Heart left ventricle (tissue), 16 donors: ENCODE results near the gene ANAPC13. TPM values are rescaled to one million over a fixed set of nuclear protein-coding genes. Genes with fewer than 3 reads are reported as not detected.
A peak's percentile ranks its signal among the peaks of the same experiment; 100 is the strongest.

Source experiments
- ATAC-seq, 4 donors: fragments of 200-7000 bp; cut with Tn5 transposase; one replicate each; pipeline ENCODE4 v1.9.1; 2020 to 2022; ENCODE audit warnings: moderate library complexity in 4 of 4, mild to moderate bottlenecking in 3 of 4, moderate number of reproducible peaks in 1 of 4
- DNase-seq, 5 donors: peaks; one replicate each; pipeline ENCODE4 v3.0.0-alpha.2; 2020
- H3K27ac ChIP-seq, 12 donors: fragments of 200-600 bp; sonication (generic) in 4 of 12; one replicate each; pipeline versions ENCODE4 v1.5.0 to v1.8.0; 2016 to 2022; ENCODE audit warnings: mild to moderate bottlenecking in 2 of 12
- H3K27me3 ChIP-seq, 9 donors: fragments of 200-600 bp; sonication (generic) in 2 of 9; one replicate each; pipeline versions ENCODE4 v1.5.1 to v1.8.0; 2016 to 2022; ENCODE audit warnings: mild to moderate bottlenecking in 3 of 9
- H3K36me3 ChIP-seq, 9 donors: fragments of 200-600 bp; sonication (generic) in 2 of 9; one replicate each; pipeline versions ENCODE4 v1.5.0 to v1.8.0; 2018 to 2022; ENCODE audit warnings: mild to moderate bottlenecking in 2 of 9
- H3K4me1 ChIP-seq, 12 donors: fragments of 200-600 bp; sonication (generic) in 4 of 12; one replicate each; pipeline versions ENCODE4 v1.5.0 to v1.8.0; 2016 to 2022; ENCODE audit warnings: mild to moderate bottlenecking in 3 of 12
- H3K4me3 ChIP-seq, 12 donors: fragments of 200-600 bp; sonication (generic) in 4 of 12; one replicate each; pipeline versions ENCODE4 v1.5.0 to v1.8.0; 2017 to 2022; ENCODE audit warnings: mild to moderate bottlenecking in 9 of 12, moderate library complexity in 4 of 12
- H3K9me3 ChIP-seq, 12 donors: fragments of 200-600 bp; sonication (generic) in 4 of 12; one replicate each; pipeline versions ENCODE4 v1.5.0 to v1.8.0; 2016 to 2022; ENCODE audit warnings: mild to moderate bottlenecking in 1 of 12
- CTCF ChIP-seq, 12 donors: fragments of 200-600 bp; sonication (generic) in 4 of 12; IDR thresholded peaks; one replicate each; pipeline versions ENCODE4 v1.5.0 to v1.8.0; 2018 to 2022; ENCODE audit warnings: antibody characterized with exemption in 12 of 12, mild to moderate bottlenecking in 5 of 12
- POLR2A ChIP-seq, 2 donors: fragments of 450-650 bp; IDR thresholded peaks; one replicate each; pipeline ENCODE4 v1.6.1; 2017; ENCODE audit warnings: antibody characterized with exemption in 2 of 2, mild to moderate bottlenecking in 2 of 2, moderate library complexity in 2 of 2
- WGBS, 4 donors: extraction: QIAGEN DNeasy Blood & Tissue Kit in 2 of 4; methylation state at CpG; one replicate each; pipeline versions ENCODE4 v1.1.5 to v1.1.7; 2013 to 2018; 5-methylcytosine and 5-hydroxymethylcytosine counted together
- intact Hi-C, 10 donors: fragments of 100-400 bp; cut with DNase I; formaldehyde crosslinking; loops; one replicate each; pipeline versions ENCODE4 v1.11.1 to v1.14.2; 2022
- polyA plus RNA-seq, 2 donors: library from polyadenylated mRNA; stranded (reverse); fragments of 200-250 nt; gene quantifications; one replicate each; pipeline ENCODE4 v1.2.3, GENCODE V29; 2013
- total RNA-seq, 9 donors: library from RNA; depleted of rRNA in 2 of 9; stranded (reverse); fragments of >200 nt in 2 of 9; fragmentation: NEBNext Ultra II Directional in 3 of 9; extraction: Animal tissue kit (Norgen Biotek cat#: 25700) in 3 of 9; gene quantifications; one replicate each; pipeline versions ENCODE4 v1.1.0 to v1.2.4, GENCODE V29; 2016 to 2023
- donor health status: ischemic (EF 13 %, LVEDD 7.1; RV severe dilation, severe dysfunction).
- donor health status: healthy with polysubstance abuse.
- donor health status: DM: no; HTN: yes; CAD: no.
- donor health status: DM: no; HTN: no; CAD: no.
- donor health status: ischemic (EF 25% LVEDD 6.9; RV normal size, moderate dysfunction).
- donor health status: ischemic (EF 25% LVEDD 5.7; RV mildly dilated, moderate dysfunction).
- donor health status: healthy.
- donor health status: DM: yes; HTN: yes; CAD: no.
- donor health status: ischemic (EF 35%, LVEDD 5.7; RV mildly dilated, moderate dysfunction).
- donor health status: nonischemic (EF 11% LVEDD 7.7; RV severe dilation, severe dysfunction).
- donor health status: DM: yes; HTN: yes; CAD: no.
- donor health status: PGD.
- donor health status: ischemic (EF 29% LVEDD 5.4; RV normal size, mild dysfunction).
- donor health status: nonischemic (EF 23%, LVEDD 6.1; RV moderate dilation, normal function).

Gene ANAPC13
- total and polyA plus RNA-seq, 11 donors = 49.0 to 109 (median 81.3) TPM

- intact Hi-C loops = loop anchor here in 2 of 10 donors (5.0 kb wide), 2 partner anchors 42 to 52 kb away; no protein-coding TSS in a partner anchor
- H3K4me3 ChIP-seq = no peak overlapping the region
- no peak overlapping the region for H3K27ac ChIP-seq
- no peaks in the 10 kb centered on the region for H3K36me3 ChIP-seq
- H3K9me3 ChIP-seq = peaks cover 0 to 13% (median 0%) of the 10 kb centered on the region in 12 donors
- peak in 3 of 4 donors; percentile 31 to 73 (median 61) for ATAC-seq
- DNase-seq = peak in 1 of 5 donors; percentile 29
- 17 to 64% (median 57%) methylated on average over 1 to 2 of the region's 2 CpGs for WGBS, 4 donors
- TF ChIP-seq POLR2A (IDR thresholded peaks at IDR 0.05) (no peak), CTCF (IDR thresholded peaks at IDR 0.05) (peak in 9 of 12 donors; percentile 19 to 53 (median 41))
- H3K4me1 ChIP-seq = peaks cover 0 to 32% (median 20%) of the 10 kb centered on the region in 12 donors
- peaks cover 0 to 1% (median 0%) of the 10 kb centered on the region in 9 donors for H3K27me3 ChIP-seq
Measured at GRCh38 chr3:134449277-134449676, 36.5 kb downstream of the ANAPC13 start.

DNA sequence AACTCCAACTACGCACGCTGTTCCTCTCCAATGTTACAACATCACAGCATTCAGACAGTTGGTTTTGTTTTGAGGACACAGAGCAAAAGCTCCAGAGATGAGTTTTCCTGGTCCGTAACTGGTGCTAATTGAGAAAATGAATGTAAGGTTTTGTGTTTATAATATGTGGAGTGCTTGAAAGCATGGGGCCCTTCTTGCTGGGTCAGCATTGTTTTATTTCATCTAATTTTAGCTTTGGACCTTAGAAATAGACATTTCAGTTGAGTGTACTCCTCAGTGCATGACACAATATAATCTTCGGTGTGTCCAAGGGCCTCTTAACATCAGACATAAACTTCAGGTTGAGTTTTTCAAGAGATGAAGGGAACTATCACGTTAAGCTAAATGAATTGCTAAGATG is 37.1 kb downstream of the ANAPC13 start:
- Histone ChIP-seq H3K36me3 (no peaks in the 10 kb centered on the region), H3K4me1 (peaks cover 0 to 32% (median 20%) of the 10 kb centered on the region in 12 donors), H3K9me3 (peaks cover 0 to 13% (median 0%) of the 10 kb centered on the region in 12 donors), H3K4me3 (no peak overlapping the region), H3K27me3 (no peaks in the 10 kb centered on the region), H3K27ac (no peak overlapping the region)
- DNase-seq (no peak), ATAC-seq (no peak)
- WGBS, 4 donors = 94 to 98% (median 97%) methylated on average over 5 of the region's 5 CpGs
- TF ChIP-seq POLR2A (IDR thresholded peaks at IDR 0.05) (no peak), CTCF (IDR thresholded peaks at IDR 0.05) (no peak)
- intact Hi-C loops = loop anchor here in 2 of 10 donors (5.0 kb wide), 2 partner anchors 41 to 51 kb away; no protein-coding TSS in a partner anchor

DNA sequence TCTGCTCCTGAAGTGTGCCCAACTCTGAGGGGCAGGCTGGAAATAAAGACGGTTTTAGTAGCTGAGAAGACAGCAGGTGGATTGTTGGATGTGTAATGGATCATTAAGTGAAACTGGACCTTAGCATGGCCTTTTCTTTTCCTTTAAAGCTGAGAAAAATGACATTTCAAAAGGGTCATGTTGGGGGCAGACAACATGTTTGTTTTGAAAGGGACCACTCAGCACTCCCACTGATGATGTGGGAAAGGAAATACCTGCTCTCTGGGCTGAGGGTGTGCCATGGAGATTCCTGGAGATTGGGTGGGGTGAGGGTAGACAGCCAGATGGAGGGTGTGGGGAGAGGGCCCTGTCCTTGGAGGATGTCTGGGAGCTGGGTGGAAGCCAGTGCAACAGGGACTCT is 38.4 kb downstream of the ANAPC13 start:
- intact Hi-C loops = loop anchor here in 2 of 10 donors (5.0 kb wide), 2 partner anchors 40 to 50 kb away; no protein-coding TSS in a partner anchor
- peaks cover 0 to 32% (median 20%) of the 10 kb centered on the region in 12 donors for H3K4me1 ChIP-seq
- DNase-seq (no peak), ATAC-seq (no peak)
- 57 to 77% (median 67%) methylated on average over 1 of the region's 1 CpG for WGBS, 4 donors
- no peaks in the 10 kb centered on the region for H3K36me3 ChIP-seq
- H3K9me3 ChIP-seq = peaks cover 0 to 13% (median 0%) of the 10 kb centered on the region in 12 donors
- H3K27ac ChIP-seq = no peak overlapping the region
- TF ChIP-seq CTCF (IDR thresholded peaks at IDR 0.05) (no peak), POLR2A (IDR thresholded peaks at IDR 0.05) (no peak)
- no peak overlapping the region for H3K4me3 ChIP-seq
- H3K27me3 ChIP-seq = no peaks in the 10 kb centered on the region

GRCh38 chr3:134446800-134447199 is 39.0 kb downstream of the ANAPC13 start:
- H3K27me3 ChIP-seq = no peaks in the 10 kb centered on the region
- DNase-seq = no peak
- H3K4me1 ChIP-seq = peaks cover 0 to 32% (median 20%) of the 10 kb centered on the region in 12 donors
- ATAC-seq = peak in 3 of 4 donors; percentile 35 to 60 (median 44)
- intact Hi-C loops = loop anchor here in 2 of 10 donors (5.0 kb wide), 2 partner anchors 39 to 49 kb away; no protein-coding TSS in a partner anchor
- peaks cover 0 to 13% (median 0%) of the 10 kb centered on the region in 12 donors for H3K9me3 ChIP-seq
- no peak overlapping the region for H3K4me3 ChIP-seq
- 32 to 57% (median 40%) methylated on average over 3 of the region's 3 CpGs for WGBS, 4 donors
- peak overlapping the region in 1 of 12 donors; percentile 2 for H3K27ac ChIP-seq
- TF ChIP-seq POLR2A (IDR thresholded peaks at IDR 0.05) (no peak), CTCF (IDR thresholded peaks at IDR 0.05) (no peak)
- no peaks in the 10 kb centered on the region for H3K36me3 ChIP-seq
